Measurements from ENCODE around the gene AOPEP.
"Not testable (repeated sequence)": the region's sequence is repeated elsewhere in the genome, so short reads cannot be mapped to it uniquely, and the experiment has no call there.

Gene AOPEP

DNA sequence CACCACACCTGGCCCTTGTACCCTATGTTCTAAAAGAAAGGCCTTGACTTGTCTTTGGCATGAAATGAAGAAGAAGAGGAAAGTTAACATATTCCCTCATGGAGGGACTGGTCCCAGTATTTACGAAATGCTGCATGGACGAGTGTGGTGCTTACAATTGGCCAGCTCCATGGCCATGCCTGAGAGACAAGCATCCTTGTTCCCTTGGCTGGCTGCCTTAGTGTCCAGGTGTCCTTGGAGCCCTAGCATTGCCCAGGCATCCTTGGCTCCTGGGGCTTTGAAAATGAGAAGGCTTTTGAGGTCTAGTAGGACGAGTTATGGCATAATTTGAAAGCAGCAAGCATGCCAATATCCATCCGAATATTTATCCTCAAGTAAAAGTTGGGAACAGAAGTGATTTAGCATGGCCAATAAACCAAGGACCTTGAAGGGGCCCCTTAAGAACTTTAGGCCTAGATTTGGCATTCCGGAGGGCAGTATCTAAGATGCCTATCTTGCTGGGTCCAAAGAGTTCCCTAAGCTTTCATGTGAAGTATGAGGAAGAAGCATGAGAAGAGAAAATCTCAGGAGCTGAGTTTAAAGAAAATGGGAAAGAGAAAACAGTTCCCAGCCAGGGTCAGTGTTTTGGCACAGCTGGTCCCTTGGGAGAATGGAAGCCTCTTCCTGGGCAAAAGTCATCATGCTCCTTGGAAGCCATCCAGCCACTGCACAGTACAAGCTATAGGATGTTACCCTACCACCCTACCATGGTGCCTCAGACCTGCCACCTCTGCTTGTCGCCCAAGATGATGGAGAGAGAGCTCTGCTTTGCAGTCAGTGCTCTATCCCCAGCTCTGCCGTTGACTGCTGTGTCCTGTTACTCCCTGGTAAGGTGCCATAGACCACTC, 91.0 kb downstream of the AOPEP start:
- DNase-seq (ENCODE audit: low read depth), result no peak

- DNase-seq (ENCODE audit: low read depth), result no peak
These were observed 91.7 kb downstream of the AOPEP start for GRCh38 chr9:94818178-94818541.

- no peak for DNase-seq (ENCODE audit: low read depth)
These were observed 92.7 kb downstream of the AOPEP start for GRCh38 chr9:94819161-94819687.

- DNase-seq (ENCODE audit: low read depth), result no peak
These were observed 94.8 kb downstream of the AOPEP start for GRCh38 chr9:94821098-94821887.

- no peak for DNase-seq (ENCODE audit: low read depth)
These were observed 95.8 kb downstream of the AOPEP start for GRCh38 chr9:94822273-94822672.

DNA sequence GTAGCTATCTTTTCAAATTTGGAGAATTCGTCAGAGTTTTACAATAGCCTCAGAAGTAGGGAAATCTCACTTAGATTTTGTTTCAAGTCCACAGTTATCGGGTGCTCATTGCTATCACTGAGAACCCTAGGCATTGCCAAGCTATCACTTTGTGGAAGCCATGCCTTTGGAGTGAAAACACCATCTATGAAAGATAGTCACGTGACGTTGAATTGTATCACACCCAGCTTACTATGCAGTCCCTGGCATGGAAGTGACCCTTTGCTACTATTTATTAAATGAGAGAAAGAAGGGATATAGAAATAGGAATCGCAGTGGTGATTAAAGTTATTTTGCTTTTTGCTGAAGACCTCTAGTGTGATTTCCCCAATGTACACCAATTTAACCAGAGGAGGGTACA, 97.2 kb downstream of the AOPEP start:
- no peak for DNase-seq (ENCODE audit: low read depth)

DNA sequence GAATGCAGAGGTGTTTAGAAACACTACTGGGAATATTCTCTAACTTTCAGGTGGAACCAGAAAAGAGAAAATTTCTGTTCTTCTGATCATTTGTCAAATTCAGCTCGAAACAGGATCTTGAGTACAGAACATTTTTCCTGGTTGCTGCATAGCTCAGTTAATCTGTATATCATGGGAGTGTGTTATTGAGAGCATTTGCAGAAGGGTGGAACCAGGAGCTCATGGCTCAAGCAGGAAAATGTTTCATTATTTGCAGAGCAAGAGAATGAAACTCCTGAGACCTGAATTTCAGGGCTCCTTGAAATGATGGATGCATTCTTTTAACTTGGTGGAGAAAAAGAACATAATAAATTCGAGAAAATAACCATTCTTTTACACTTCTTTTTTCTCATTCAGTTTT, 97.9 kb downstream of the AOPEP start:
- no peak for DNase-seq (ENCODE audit: low read depth)

DNA sequence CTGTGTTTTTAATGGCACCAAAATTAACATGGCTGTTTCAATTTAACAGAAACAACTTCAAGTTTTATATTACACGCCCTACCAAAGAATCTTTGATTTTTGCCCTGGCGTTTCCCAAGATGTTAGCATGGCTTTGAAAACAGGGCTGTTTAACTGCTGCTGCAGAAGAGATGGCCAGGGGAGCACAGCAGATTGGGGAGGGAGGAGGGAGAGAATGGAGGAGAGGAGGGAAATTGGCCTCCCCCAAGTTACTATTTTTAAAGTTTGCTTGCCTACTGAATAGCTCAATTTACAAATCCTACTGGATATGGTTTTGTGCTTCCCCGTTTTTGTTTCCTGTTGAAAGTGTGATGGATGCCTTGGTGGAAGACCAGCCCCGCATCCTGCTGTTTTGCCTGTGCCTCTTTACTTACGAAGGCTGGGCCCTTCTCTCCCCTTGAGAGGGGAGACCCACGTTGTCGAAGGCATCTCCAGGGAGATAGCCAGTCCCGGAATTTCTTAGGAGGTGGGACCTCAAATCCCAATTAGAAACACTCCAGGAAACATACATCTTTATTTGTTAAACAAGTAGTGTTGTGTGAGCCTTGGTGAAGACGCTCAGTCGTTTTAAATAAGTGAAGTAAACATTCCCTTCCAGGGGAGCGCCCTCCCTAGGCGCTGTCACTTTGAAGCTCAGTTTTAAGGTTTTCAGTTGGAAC, 98.6 kb downstream of the AOPEP start:
- no peak for DNase-seq (ENCODE audit: low read depth)

- no peak for DNase-seq (ENCODE audit: low read depth)
These were observed 99.1 kb downstream of the AOPEP start for GRCh38 chr9:94825611-94825958.

- DNase-seq (ENCODE audit: low read depth), result no peak
These were observed 99.5 kb downstream of the AOPEP start for GRCh38 chr9:94826044-94826443.

DNA sequence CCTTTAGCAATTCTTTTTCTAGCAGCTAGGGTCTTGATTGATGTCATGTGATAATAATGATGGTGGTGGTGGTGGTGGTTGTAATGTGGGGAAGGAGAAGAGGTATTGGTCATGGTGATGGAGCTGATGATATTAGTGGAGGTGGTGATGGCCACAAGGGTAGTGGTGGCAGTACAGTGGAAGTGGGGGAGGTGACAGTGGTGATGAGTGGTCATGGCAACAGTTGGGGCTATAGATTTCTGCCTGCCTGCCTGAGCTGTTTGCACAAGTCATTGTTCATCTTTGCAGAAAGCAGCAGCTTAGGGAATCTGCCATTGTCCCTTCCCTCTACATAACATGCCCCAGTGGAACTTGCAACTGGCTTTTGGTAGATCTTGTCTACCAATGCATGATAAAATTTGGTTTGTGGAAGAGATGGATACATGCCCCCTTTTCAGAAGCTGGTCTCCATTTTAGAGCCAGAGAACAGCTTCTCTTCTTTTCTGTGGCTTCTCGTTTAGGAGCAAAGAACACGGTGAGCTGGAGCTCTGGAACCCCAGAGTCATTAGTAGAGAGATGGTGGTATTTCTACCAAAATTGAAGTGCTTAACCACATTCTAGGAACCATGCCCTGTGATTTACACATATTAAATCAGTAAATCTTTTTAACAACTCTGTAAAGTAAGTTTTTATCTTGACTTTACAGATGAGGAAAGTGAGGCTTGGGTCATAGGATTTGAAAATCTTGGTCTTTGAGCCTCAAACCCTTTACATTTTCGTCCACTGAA, 100.3 kb downstream of the AOPEP start:
- DNase-seq (ENCODE audit: low read depth), result no peak

- no peak for DNase-seq (ENCODE audit: low read depth)
These were observed 101.2 kb downstream of the AOPEP start for GRCh38 chr9:94827584-94828304.

GRCh38 chr9:94829380-94830070, 103.0 kb downstream of the AOPEP start:
- no peak for DNase-seq (ENCODE audit: low read depth)

DNA sequence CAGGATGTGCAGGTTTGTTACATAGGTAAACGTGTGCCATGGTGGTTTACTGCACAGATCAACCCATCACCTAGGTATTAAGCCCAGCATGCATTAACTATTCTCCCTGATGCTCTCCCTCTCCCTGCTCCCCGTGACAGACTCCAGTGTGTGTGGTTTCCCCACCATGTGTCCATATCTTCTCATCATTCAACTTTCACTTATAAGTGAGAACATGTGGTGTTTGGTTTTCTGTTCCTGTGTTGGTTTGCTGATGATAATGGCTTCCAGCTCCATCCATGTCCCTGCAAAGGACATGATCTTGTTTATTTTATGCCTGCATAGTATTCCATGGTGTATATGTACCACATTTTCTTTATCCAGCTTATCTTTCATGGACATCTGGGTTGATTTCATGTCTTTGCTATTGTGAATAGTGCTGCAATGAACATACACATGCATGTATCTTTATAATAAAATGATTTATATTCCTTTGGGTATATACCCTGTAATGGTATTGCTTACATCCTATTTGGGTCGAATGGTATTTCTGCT, 103.6 kb downstream of the AOPEP start:
- DNase-seq (ENCODE audit: low read depth), result not testable (repeated sequence)

DNA sequence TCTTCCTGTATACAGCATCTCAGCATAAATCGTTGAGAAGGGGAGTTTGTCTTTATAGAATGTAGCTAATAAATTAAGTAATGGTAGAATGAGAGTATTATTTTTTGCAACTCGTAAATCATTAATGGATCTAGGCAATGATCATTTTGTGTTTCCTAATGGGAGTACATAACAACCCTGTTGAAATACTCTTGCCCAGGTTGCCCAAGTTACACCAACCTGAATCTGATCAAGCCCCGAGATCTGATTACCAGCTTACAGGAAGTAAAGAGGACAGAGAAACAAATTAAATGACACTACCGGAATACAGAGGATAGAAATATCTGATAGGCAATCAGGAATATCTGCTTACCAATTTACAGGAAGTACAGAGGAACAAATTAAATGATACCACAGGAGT, 107.3 kb downstream of the AOPEP start:
- DNase-seq (ENCODE audit: low read depth), result no peak

DNA sequence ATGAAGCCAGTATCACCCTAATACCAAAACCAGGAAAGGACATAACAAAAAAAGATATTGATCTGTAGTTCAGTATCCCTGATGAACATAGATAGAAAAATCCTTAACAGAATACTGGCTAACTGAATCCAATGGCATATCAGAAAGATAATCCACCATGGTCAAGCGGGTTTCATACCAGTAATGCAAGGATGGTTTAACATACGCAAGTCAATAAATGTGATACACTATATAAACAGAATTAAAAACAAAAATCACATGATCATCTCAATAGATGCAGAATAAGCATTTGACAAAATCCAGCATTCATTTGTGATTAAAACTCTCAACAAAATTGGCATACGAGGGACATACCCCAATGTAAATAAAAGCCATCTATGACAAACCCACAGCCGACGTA, 110.9 kb downstream of the AOPEP start:
- DNase-seq (ENCODE audit: low read depth), result no peak

GRCh38 chr9:94839398-94839797, 112.9 kb downstream of the AOPEP start:
- no peak for DNase-seq (ENCODE audit: low read depth)

DNA sequence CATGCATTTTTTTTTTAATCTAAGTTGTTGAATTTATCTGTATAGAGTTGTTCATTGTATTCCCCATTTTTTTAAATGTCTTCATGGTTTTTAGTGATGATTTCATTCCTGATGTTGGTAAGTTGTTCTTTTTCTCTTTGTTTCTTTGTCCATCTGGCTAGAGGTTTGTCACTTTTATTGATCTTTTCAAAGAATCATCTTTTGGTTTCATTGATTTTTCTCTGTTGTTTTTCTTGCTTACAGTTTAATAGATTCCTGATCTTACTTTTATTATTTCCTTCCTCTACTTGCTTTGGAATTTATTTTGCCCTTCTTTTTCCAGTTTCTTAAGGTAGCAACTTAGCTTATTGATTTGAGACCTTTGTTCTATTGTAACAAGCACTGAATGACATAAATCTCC, 114.2 kb downstream of the AOPEP start:
- no peak for DNase-seq (ENCODE audit: low read depth)

- no peak for DNase-seq (ENCODE audit: low read depth)
These were observed 116.6 kb downstream of the AOPEP start for GRCh38 chr9:94843134-94843533.

DNA sequence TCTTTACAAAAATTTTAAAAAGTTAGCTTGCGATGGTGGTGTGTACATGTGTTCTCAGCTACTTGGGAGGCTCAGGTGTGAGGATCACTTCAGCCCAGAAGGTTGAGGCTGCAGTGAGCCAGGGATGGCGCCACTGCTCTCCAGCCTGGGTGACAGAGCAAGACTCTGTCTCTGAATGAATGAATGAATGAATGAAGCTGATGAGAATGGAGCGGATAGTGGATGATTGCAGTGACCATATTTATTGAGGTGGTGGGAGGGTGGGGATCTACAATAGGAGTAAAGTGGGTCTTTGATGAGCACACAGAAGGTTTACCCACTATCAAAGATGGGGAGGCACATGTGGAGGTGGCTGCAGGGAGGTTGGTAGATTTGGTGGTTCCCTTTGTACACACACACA, 120.2 kb downstream of the AOPEP start:
- no peak for DNase-seq (ENCODE audit: low read depth)

Measured in activated T-cell treated with anti-CD3 and anti-CD28 coated beads for 1 hour (primary cell).